IMR-90 (cell line): Measurements from ENCODE around the gene POGLUT2. TPM values are rescaled to one million over a fixed set of nuclear protein-coding genes. Genes with fewer than 3 reads are reported as not detected.

Source experiments
- ATAC-seq: fragments of 200-7000 bp; cut with Tn5 transposase; 2 replicates; pipeline ENCODE4 v1.9.1; 2020; ENCODE audit warnings: low read depth, mild to moderate bottlenecking, moderate library complexity
- BruUV-seq: library from RNA; stranded (reverse); fragments of 400-500 nt; replicated peaks from 2 replicates; lab custom pipeline; 2021; lab: Mats Ljungman, UMichigan
- CTCF ChIA-PET: fragments of 300-600 bp; formaldehyde crosslinking; extraction: SDS; loops from one replicate; lab custom pipeline; 2021; ENCODE audit warnings: antibody characterized with exemption; lab: Yijun Ruan, JAX
- POLR2A ChIA-PET: fragments of 300-600 bp; sonication (Branson Sonifier 250); formaldehyde crosslinking; loops from one replicate; lab custom pipeline; 2022; ENCODE audit warnings: antibody characterized with exemption; ENCODE audit not compliant: unreplicated experiment; lab: Charles Lee
- DNase-seq: peaks from one replicate; pipeline ENCODE4 v3.0.0; 2013
- H2AFZ ChIP-seq: replicated peaks from 2 replicates; pipeline ENCODE3; 2013; ENCODE audit warnings: low read length, mild to moderate bottlenecking; ENCODE audit not compliant: poor library complexity
- H2AK5ac ChIP-seq: 2 replicates; pipeline ENCODE4 v1.6.1; 2013; ENCODE audit warnings: low read depth, low read length, inconsistent platforms
- H2AK9ac ChIP-seq: replicated peaks from 2 replicates; pipeline ENCODE3; 2013; ENCODE audit warnings: mild to moderate bottlenecking, low read depth, low read length, moderate library complexity; ENCODE audit not compliant: poor library complexity
- H2BK120ac ChIP-seq: 2 replicates; pipeline ENCODE4 v1.6.1; 2013; ENCODE audit warnings: low read depth, low read length, inconsistent platforms
- H2BK15ac ChIP-seq: 3 replicates; pipeline ENCODE4 v1.6.1; 2013; ENCODE audit warnings: low read depth, low read length, inconsistent platforms
- H2BK20ac ChIP-seq: 2 replicates; pipeline ENCODE4 v1.6.1; 2013; ENCODE audit warnings: low read depth, mild to moderate bottlenecking, inconsistent platforms, low read length, moderate library complexity
- H2BK5ac ChIP-seq: 2 replicates; pipeline ENCODE4 v1.6.1; 2013; ENCODE audit warnings: mild to moderate bottlenecking, low read depth, low read length, inconsistent platforms; ENCODE audit not compliant: poor library complexity, severe bottlenecking
- H3K14ac ChIP-seq: replicated peaks from 2 replicates; pipeline ENCODE4 v1.6.1; 2013; ENCODE audit warnings: low read depth, low read length, inconsistent platforms
- H3K18ac ChIP-seq: 2 replicates; pipeline ENCODE4 v1.6.1; 2013; ENCODE audit warnings: low read depth, low read length, control low read depth
- H3K23ac ChIP-seq: 2 replicates; pipeline ENCODE4 v1.6.1; 2013; ENCODE audit warnings: low read depth, low read length, inconsistent platforms
- H3K27ac ChIP-seq: 2 replicates; pipeline ENCODE4 v1.5.1; 2013; ENCODE audit warnings: mild to moderate bottlenecking, control low read depth, low read length; ENCODE audit not compliant: insufficient read depth
- H3K27me3 ChIP-seq: 2 replicates; pipeline ENCODE4 v1.6.1; 2013; ENCODE audit warnings: low read length; ENCODE audit not compliant: control insufficient read depth, insufficient read depth
- H3K36me3 ChIP-seq: 2 replicates; pipeline ENCODE4 v1.6.1; 2013; ENCODE audit warnings: low read length, mixed read lengths; ENCODE audit not compliant: control insufficient read depth, insufficient read depth
- H3K4ac ChIP-seq: 2 replicates; pipeline ENCODE4 v1.6.1; 2013; ENCODE audit warnings: low read depth, low read length, inconsistent platforms
- H3K4me1 ChIP-seq: 2 replicates; pipeline ENCODE4 v1.6.1; 2013; ENCODE audit warnings: low read length, mixed read lengths; ENCODE audit not compliant: control insufficient read depth, insufficient read depth
- H3K4me2 ChIP-seq: 2 replicates; pipeline ENCODE4 v1.6.1; 2013; ENCODE audit warnings: low read depth, mild to moderate bottlenecking, control low read depth, low read length, moderate library complexity
- H3K4me3 ChIP-seq: 2 replicates; pipeline ENCODE4 v1.5.1; 2013; ENCODE audit warnings: low read depth, mild to moderate bottlenecking, control low read depth, low read length, moderate library complexity; ENCODE audit not compliant: insufficient read depth
- H3K56ac ChIP-seq: 2 replicates; pipeline ENCODE4 v1.6.1; 2013; ENCODE audit warnings: low read length, inconsistent platforms; ENCODE audit not compliant: insufficient read depth; ENCODE audit errors: extremely low read depth
- H3K79me1 ChIP-seq, 2 experiments: 2 replicates each; pipeline ENCODE4 v1.6.1; 2013; ENCODE audit warnings: low read length in 2 of 2, inconsistent platforms in 1 of 2, low read depth in 1 of 2
- H3K9ac ChIP-seq: 2 replicates; pipeline ENCODE4 v1.6.1; 2013; ENCODE audit warnings: low read depth, low read length, control low read depth
- H3K9me1 ChIP-seq: 2 replicates; pipeline ENCODE4 v1.6.1; 2013; ENCODE audit warnings: low read length, inconsistent platforms; ENCODE audit not compliant: insufficient read depth
- H3K9me3 ChIP-seq: 2 replicates; pipeline ENCODE4 v1.6.1; 2013; ENCODE audit warnings: low read length; ENCODE audit not compliant: control insufficient read depth, insufficient read depth
- H4K20me1 ChIP-seq: 2 replicates; pipeline ENCODE4 v1.6.1; 2013; ENCODE audit warnings: low read length, inconsistent platforms; ENCODE audit not compliant: insufficient read depth
- H4K5ac ChIP-seq: 2 replicates; pipeline ENCODE4 v1.6.1; 2013; ENCODE audit warnings: mild to moderate bottlenecking, low read depth, low read length, control low read depth
- H4K8ac ChIP-seq, 2 experiments: 2 replicates each; pipeline ENCODE4 v1.6.1; 2013; ENCODE audit warnings: low read depth in 2 of 2, low read length in 2 of 2, control low read depth in 1 of 2, inconsistent platforms in 1 of 2
- H4K91ac ChIP-seq: 2 replicates; pipeline ENCODE4 v1.6.1; 2013; ENCODE audit warnings: low read depth, low read length, inconsistent platforms; ENCODE audit not compliant: insufficient read depth
- BHLHE40 ChIP-seq: fragments of 150-350 bp; IDR thresholded peaks from 2 replicates; pipeline ENCODE4 v1.6.1; 2016; ENCODE audit warnings: mild to moderate bottlenecking, low read depth, low read length
- NFE2L2 ChIP-seq: fragments of 150-350 bp; IDR thresholded peaks from 2 replicates; pipeline ENCODE4 v1.6.1; 2016; ENCODE audit warnings: low read depth, mild to moderate bottlenecking, low read length
- WGBS, 2 experiments: methylation state at CpG; one replicate each; pipeline versions ENCODE4 v1.1.5 to v1.1.7; 2013; ENCODE audit warnings: missing lambda C conversion rate in 2 of 2; ENCODE audit not compliant: insufficient read length in 1 of 2; ENCODE audit errors: extremely low coverage in 2 of 2; 5-methylcytosine and 5-hydroxymethylcytosine counted together
- dilution Hi-C: fragments of 300-500 bp; cut with HindIII; formaldehyde crosslinking; loops from one replicate; pipeline ENCODE4 v1.14.3; 2018; ENCODE audit warnings: low sequenced_read_pairs; ENCODE audit not compliant: unreplicated experiment
- in situ Hi-C: fragments of 300-500 bp; cut with MboI; formaldehyde crosslinking; loops from 3 replicates; pipeline ENCODE4 v1.14.3; 2019; ENCODE audit warnings: low sequenced_read_pairs, inconsistent platforms, mixed read lengths
- intact Hi-C: fragments of 100-400 bp; cut with micrococcal nuclease; formaldehyde crosslinking; loops from 2 replicates; pipeline ENCODE4 v1.10.0; 2022
- polyA plus RNA-seq, 3 experiments: library from polyadenylated mRNA; depleted of rRNA; stranded (reverse); fragments of >200 nt; gene quantifications; 2 replicates each; pipeline ENCODE4 v1.2.3, GENCODE V29; 2012; ENCODE audit warnings: low replicate concordance in 1 of 3
- total RNA-seq: library from RNA; depleted of rRNA; stranded (reverse); fragments of >200 nt; gene quantifications from 2 replicates; pipeline ENCODE4 v1.2.3, GENCODE V29; 2012
- TF ChIP-seq, protein P1 (sequence below): fragments of 150-350 bp; IDR thresholded peaks from 2 replicates; pipeline ENCODE4 v1.6.1; 2017; ENCODE audit warnings: mild to moderate bottlenecking, antibody characterized with exemption, low read length, low read depth

POGLUT2 gene
- total and polyA plus RNA-seq, 2 of the 4 experiments (the other 2 are of a cell fraction) = 10.6 to 14.3 TPM

DNA sequence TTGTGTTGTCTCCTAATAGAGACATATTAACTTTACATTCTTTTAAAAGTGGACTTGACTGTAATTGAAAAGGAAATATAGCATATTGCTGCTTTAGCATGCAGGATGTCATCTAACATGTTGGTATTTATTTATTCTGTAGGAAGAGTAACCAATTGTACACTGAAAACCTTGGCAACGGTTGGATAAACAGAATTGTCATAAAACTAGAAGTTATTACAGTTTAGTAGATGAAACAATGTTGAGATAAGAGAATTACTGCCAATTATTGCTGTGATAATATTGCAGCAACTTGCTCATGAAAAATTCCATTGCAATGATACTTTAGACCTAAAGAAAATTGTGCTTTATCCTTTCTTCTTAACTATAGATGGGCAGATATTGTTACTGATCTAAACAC is 39.5 kb upstream of the POGLUT2 start:
- Histone ChIP-seq H3K4me3 (no peak overlapping the region), H3K79me1 (no peaks in the 10 kb centered on the region; a peak in 1 of 4 replicates), H2BK120ac (no peak overlapping the region), H3K27ac (no peak overlapping the region), H3K4ac (no peak overlapping the region), H2AFZ (no peak overlapping the region), H4K8ac (no peak overlapping the region), H3K56ac (no peak overlapping the region), H4K20me1 (no peaks in the 10 kb centered on the region), H4K91ac (no peak overlapping the region), H2BK5ac (no peak overlapping the region), H3K23ac (no peak overlapping the region), H3K18ac (no peak overlapping the region), H3K14ac (no peak overlapping the region), H3K9me3 (no peaks in the 10 kb centered on the region), H3K36me3 (peaks cover 17% of the 10 kb centered on the region), H2BK15ac (no peak overlapping the region), H2AK5ac (no peak overlapping the region), H4K5ac (no peak overlapping the region), H2AK9ac (no peak overlapping the region), H3K9ac (no peak overlapping the region), H3K9me1 (no peaks in the 10 kb centered on the region), H3K27me3 (no peaks in the 10 kb centered on the region), H3K4me1 (0 out of 2 replicates have a peak, but pooled peaks cover 2% of the 10 kb centered on the region), H2BK20ac (no peak overlapping the region), H3K4me2 (no peak overlapping the region)
- ATAC-seq (no peak), DNase-seq (peak; percentile 9)
- TF ChIP-seq, protein P1, sequence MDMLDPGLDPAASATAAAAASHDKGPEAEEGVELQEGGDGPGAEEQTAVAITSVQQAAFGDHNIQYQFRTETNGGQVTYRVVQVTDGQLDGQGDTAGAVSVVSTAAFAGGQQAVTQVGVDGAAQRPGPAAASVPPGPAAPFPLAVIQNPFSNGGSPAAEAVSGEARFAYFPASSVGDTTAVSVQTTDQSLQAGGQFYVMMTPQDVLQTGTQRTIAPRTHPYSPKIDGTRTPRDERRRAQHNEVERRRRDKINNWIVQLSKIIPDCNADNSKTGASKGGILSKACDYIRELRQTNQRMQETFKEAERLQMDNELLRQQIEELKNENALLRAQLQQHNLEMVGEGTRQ = no peak
- TF ChIP-seq NFE2L2 (no peak), BHLHE40 (no peak)
- ChIA-PET POLR2A (interaction anchor here (0.8 kb wide), 1 partner anchor 247 kb away, joined by 5 read pairs; no protein-coding TSS in a partner anchor), CTCF (interaction anchor here (0.6 kb wide), 1 partner anchor 242 kb away, joined by 3 read pairs; no protein-coding TSS in a partner anchor)
- dilution Hi-C loops = no loop called here
- WGBS, 2 experiments = no CpG with 5 or more reads among the region's 1 CpG
- no TSS peak for BruUV-seq
- in situ Hi-C loops = no loop called here
- intact Hi-C loops = no loop called here
